GM19023 (cell line): ENCODE results near the gene IER3.
"Not testable (repeated sequence)": the region's sequence is repeated elsewhere in the genome, so short reads cannot be mapped to it uniquely, and the experiment has no call there.

Experiments used
- ATAC-seq: cut with Tn5 transposase; IDR thresholded peaks from one replicate; pipeline ENCODE4 v1.9.1; 2021; ENCODE audit warnings: mild to moderate bottlenecking, moderate library complexity; ENCODE audit not compliant: unreplicated experiment

Gene IER3

GRCh38 chr6:30769088-30769852 lies 24.9 kb upstream of the IER3 start:
- ATAC-seq, result no peak

- ATAC-seq, result no peak
Measured at GRCh38 chr6:30768634-30769087, 24.3 kb upstream of the IER3 start.

GRCh38 chr6:30767944-30768301 lies 23.6 kb upstream of the IER3 start:
- ATAC-seq, result no peak

- peak; percentile 64 for ATAC-seq
Measured at GRCh38 chr6:30767158-30767943, 23.0 kb upstream of the IER3 start.

- ATAC-seq, result no peak
Measured at GRCh38 chr6:30766461-30767157, 22.3 kb upstream of the IER3 start.

GRCh38 chr6:30765495-30765894 lies 21.1 kb upstream of the IER3 start:
- not testable (repeated sequence) for ATAC-seq

GRCh38 chr6:30764490-30765043 lies 20.2 kb upstream of the IER3 start:
- not testable (repeated sequence) for ATAC-seq

- no peak for ATAC-seq
Measured at GRCh38 chr6:30763618-30764489, 19.5 kb upstream of the IER3 start.

GRCh38 chr6:30763155-30763617 lies 18.8 kb upstream of the IER3 start:
- ATAC-seq, result no peak

- no peak for ATAC-seq
Measured at GRCh38 chr6:30761791-30762429, 17.6 kb upstream of the IER3 start.

GRCh38 chr6:30760549-30760948 lies 16.2 kb upstream of the IER3 start:
- no peak for ATAC-seq

- ATAC-seq, result no peak
Measured at GRCh38 chr6:30759575-30760239, 15.4 kb upstream of the IER3 start.

GRCh38 chr6:30757261-30757904 lies 13.0 kb upstream of the IER3 start:
- no peak for ATAC-seq

GRCh38 chr6:30756405-30757003 lies 12.2 kb upstream of the IER3 start:
- ATAC-seq, result not testable (repeated sequence)

GRCh38 chr6:30754631-30755030 lies 10.3 kb upstream of the IER3 start:
- ATAC-seq, result no peak

- no peak for ATAC-seq
Measured at GRCh38 chr6:30752157-30752927, 8.0 kb upstream of the IER3 start.

- ATAC-seq, result no peak
Measured at GRCh38 chr6:30750379-30750668, 6.0 kb upstream of the IER3 start.
